HG03196 (cell line): Measurements from ENCODE around the gene TRAPPC14.

Source experiments
- ATAC-seq: cut with Tn5 transposase; IDR thresholded peaks from one replicate; pipeline ENCODE4 v1.9.1; 2021; ENCODE audit not compliant: unreplicated experiment

TRAPPC14 gene

DNA sequence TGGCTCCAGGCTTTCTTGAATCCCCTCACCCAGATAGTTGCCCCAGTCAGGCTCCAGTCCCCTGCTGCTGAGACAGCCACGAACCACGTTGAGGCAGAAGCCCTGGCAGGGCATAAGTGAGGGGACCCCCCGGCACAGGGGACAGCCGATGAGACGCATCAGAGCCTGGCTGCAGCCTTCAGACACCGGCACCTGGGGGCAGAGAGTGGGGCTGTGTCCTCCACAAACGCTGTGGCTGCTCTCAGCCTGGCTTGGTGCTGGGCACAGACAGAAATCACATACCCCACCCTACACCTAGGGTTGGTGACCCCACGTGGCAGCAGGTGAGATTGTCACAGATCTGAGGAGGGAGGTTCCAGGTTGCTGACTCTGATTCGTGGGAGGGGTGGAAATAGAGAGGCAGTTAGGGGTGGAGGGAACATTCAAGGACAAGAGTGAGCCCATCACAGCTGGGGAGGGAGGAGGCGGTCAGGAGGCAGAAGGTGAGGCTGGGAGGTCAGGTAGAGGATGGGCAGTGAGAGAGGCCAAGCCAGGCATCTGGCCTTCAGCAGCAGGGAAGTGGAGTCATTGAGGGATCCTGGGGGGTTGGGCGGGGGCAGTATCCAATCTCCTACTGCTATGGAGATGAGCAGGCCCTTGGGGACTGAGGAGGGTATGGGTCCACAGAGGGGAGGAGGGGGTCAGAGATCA, 15.4 kb upstream of the TRAPPC14 start:
- no peak for ATAC-seq

DNA sequence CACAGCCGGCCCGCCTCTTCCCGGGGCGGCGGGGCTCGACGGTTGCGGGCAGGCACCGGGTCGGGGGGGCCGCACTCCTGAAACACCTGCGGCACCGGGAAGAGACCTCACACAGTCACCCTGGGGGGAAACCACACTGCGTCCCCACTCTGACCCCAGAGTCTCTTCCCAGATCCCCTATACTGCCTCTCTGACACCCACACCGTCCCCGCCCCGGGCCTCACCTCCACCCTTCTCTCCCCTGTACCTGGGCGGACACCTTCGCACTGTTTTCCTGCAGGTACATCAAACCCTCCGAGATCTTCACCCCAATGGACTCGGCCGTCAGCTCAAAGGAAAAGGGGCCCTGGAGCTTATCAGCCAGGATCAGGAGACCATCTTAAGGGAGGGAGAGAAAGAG, 13.3 kb upstream of the TRAPPC14 start:
- no peak for ATAC-seq

- no peak for ATAC-seq
Measured at GRCh38 chr7:100171087-100171681, 12.7 kb upstream of the TRAPPC14 start.

- ATAC-seq, result no peak
Measured at GRCh38 chr7:100170101-100170897, 11.8 kb upstream of the TRAPPC14 start.

- ATAC-seq, result no peak
Measured at GRCh38 chr7:100169147-100169850, 10.8 kb upstream of the TRAPPC14 start.

DNA sequence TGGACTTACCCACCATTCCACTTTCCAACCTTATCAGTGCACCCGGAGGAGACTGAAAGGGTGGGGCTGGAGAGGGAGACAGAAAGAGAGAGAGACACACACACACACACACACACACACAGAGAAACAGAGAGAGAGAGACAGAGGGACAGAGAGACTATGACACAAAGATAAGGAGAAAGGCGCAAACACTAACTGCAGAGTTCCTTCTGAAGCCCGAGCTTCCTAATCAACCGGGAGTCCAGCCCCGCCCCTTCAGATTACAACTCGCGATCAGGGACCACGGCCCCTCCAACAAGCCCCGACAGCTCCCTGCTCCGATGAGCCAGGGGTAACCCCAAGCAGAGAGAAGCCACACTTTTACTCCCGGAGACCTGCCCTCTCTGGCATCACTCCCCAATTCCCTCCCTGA, 9.4 kb upstream of the TRAPPC14 start:
- no peak for ATAC-seq

DNA sequence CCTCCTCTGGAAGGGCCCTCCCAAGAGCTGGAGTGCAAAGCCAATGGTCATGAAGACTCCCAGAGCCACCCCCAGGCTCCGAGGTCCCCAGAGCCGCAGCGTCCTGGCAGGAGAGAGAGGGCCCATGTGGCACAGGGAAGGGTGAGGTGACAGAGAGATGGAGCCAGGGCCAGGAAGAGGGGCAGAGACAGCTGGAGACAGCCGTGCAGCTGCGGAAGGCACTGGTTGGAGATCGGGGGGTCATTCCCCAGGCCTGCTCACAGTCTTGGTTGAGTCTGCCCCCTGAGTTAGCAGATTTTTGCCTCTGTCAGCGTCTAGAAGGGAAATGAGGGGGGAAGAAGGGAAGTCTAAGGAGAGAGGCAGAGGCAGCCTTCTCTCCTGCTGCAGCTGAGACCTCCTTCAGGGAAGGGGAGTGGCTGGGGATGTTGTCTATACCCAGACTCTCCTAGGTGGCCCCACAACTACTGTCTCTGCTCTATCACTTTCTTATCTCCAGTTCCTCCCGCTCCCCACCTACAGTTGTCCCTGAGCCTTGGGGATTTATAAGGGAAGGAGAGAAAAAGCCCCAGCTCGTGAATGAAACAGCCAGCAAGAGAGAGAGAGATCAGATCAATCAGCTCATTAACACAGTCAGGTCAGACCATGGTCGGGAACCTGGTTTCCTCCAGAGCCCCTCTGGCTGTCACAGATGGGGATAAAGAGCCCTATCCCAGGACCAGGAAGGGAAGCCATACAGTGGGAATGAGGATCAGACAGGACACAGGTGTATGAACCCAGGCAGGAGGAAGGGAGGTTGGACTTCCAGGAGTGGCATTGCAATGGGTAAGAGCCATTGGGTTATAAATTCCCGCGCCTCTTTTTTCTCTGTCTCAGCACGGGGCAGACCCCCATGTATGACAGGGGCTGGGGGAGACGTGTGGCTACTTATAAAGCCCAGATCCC, 8.7 kb upstream of the TRAPPC14 start:
- ATAC-seq, result no peak

DNA sequence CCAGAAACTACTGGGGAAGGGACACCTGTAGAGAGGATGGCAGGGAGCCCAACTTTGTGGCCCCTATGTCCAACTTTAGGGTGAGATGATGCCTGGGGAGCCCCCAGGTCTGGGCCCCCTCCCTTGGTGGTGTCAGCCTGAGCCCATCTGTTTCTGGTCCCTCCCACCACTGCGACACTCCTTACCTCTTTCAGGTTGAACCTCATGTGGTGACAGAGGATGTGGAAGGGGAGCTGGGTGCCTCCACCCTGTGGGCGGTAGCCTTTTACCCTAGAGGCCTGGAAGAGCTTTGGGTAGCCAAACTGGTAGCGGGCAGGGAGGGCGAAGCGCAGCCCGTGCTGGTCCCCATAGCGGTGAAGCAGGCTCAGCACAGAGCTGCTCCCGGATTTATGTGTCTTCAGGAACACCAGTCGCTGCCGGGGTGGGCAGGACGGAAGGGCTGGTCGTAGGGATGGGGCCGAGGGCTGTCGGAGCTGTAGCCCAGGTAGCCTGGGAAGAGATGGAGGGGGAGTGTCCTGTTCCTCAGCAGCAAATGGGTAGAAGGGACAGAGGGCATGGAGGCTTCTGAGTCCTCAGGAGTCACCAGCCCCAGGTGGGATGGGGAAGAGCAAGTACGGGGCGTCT, 7.9 kb upstream of the TRAPPC14 start:
- ATAC-seq, result no peak

GRCh38 chr7:100163871-100164270, 5.3 kb upstream of the TRAPPC14 start:
- no peak for ATAC-seq

DNA sequence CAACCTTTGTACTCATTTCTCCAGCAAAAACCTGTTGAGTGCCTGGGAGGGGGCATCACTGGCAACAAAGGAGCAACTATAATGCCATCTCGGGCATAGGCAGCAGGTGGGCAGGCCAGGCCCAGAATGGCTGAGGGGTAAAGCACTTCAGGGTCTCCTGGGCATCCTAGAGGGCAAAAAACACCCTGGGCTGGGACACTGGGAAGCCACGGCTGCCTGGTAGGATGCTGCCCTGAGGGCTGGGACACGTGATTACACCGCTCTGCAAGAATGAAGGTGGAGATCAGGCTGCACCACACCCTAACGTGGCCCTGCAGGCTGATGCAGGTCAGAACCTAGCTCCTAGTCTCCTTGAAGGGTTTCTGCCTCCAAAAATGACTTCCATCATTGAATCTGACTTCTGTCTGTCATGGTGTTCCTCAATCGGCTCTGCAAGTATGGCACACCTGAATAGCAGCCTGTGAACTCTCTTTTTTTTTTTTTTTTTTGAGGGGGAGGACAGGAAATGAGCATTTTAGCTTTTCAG, 4.5 kb upstream of the TRAPPC14 start:
- no peak for ATAC-seq

- ATAC-seq, result no peak
Measured at GRCh38 chr7:100160067-100160466, 1.5 kb upstream of the TRAPPC14 start.

DNA sequence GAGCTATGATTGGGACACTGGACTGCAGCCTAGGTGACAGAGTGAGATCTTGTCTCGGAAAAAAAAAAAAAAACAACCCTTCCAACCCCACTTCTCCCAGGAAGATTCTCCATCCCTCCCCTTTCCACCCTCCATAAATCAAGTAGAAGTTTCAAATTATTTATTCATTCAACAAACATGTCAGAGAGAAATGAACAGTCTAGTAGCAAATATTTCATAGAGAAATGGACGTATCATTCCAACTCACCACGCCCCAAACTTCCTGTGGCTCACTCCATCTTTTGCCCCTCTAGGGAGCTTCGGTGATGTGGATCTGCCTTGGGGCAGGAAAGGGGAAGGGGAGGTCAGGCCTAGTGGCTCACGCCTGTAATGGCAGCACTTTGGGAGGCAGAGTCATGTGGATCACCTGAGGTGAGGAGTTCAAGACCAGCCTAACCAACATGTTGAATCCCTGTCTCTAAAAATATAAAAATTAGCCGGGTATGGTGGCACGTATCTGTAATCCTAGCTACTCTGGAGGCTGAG, 638 bp upstream of the TRAPPC14 start:
- no peak for ATAC-seq

DNA sequence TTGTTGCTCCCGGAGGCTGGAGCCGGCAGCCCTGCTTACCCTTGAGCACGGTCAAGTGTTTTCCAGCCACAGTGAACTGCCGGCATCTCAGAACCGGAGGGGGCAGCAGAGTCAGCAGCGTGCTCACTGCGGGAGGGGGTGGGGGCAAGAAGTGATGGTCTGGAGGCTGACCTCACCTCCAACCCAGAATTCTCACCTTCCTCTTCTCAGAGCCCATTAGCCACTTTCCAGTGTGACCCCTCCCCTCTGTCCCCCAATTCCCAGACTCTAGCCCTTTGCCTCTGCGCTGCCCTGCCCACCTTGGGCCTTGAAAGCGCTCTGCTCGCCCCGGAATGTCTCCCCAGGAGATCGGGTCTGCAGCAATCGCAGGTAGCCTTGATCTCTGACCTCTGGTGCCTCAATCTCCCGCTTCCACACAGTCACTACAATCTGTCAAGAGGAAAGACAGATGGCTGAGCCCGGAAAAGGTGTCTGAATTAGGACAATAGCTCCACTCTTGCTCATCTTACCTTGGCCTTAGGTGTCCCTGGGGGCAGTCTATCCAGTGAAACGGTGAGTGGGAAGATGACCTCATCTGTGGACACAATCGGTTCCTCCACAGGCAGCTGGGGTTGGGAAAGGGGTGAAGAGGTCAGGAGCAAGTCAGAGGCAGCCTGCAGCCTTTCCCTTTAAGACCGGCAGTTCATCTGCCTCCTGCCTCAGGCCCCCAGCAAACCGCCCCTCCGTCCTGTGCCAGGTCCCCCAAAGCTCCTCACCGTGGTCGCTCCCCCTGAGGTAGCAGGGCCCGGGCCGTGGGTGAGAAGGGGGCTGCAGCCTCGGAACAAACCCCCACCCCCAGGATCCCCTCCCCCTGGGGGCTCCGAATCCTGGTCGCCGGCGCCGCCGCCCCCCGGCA, 942 bp downstream of the TRAPPC14 start:
- no peak for ATAC-seq

- no peak for ATAC-seq
Measured at GRCh38 chr7:100157069-100157333, 1.5 kb downstream of the TRAPPC14 start.

DNA sequence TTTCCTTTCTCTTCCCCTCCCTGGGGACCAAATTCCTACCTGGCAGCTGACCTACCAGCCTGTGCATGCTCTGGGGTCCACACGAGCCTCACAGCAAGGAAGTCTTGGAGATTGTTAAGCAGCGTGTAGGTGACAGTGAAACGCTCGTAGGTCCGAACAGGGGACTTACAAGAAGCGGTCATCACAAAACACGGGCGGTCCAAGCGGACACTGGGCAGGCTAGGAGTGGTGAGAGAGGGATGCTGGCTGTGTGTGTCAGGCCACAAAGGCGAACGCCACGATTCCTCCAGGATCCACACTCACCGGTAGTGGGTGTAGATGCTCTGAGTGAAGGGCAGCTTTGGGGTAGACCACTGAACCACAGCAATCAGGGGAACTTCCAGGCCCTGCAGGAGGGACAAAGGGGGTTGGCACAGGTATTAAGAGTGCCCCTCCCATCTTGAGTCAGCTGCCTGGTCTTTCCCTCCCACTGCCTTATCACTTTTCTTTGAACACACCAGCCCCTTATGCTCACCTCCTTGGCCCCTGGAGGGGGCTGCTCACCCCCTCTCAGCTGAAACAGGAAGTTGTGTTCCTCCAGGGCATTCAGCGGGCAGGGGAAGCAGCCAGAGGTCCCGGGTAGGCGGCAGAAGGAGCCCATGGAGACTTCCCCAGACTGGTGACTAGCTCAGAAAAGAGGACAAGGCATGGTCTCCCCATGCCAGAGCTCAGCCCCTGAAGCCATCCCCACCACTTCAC, 2.0 kb downstream of the TRAPPC14 start:
- ATAC-seq, result no peak

DNA sequence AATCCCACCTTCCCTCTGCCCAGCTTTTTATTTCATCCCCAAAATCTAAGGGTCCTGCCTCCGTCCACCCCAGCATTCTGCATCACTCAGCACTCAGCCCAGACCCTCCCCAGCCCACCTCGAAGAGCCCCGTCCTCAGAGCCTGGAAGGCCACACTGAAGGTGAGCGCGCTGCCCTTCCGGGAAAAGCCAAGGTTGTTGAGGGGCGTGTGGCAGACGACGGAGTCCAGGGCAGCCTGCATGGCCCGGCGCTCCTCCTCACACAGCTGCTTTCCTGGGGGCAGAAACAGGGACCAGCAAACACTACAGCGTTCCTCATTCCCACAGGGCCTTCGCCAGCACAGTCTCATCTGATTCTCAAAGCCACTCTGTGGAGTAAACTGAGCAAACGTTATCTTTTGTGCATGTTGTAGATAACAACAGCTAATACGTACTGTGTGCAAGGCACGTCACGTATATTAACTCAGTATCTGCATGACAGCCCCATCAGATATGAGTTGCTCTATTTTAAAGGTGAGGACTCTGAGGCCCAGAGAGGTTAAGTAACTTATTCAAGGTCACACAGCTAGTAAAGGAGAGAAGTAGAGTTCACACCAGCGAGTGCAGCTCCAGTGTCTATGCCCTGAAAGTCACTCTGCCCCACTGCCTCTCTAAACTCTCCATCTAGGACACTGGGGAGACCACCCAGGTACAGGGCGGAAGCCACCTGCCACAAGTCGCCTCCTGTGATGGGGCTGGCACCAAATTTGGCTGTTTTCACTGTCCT, 2.8 kb downstream of the TRAPPC14 start:
- no peak for ATAC-seq
